Measurements from ENCODE around the gene PROX1. TPM values are rescaled to one million over a fixed set of nuclear protein-coding genes. Genes with fewer than 3 reads are reported as not detected.

The PROX1 gene
- total RNA-seq, 4 donors from 2014 or later, result 1.9 to 3.2 (median 2.5) TPM

DNA sequence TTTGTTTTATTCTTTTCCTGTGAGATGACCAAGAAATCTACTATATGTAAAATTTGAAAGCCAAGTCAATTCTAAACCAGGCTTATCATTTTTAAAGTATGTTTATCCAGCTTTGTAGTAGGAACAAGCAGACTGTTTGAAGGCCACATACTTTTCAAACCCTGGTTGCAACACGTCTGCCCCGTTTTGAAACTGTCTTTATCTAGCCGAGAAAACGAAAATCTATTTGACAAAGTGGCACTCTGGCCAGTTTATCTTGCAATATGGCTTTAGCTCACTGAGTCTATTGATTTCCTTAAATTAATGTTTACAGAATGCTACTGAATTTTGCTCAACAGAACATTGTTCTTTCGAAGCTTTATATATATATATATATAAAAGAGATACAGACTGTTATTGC is 39.7 kb downstream of the PROX1 start:
- ATAC-seq, result no peak
- Histone ChIP-seq H3K27ac (no peak overlapping the region), H3K27me3 (no peaks in the 10 kb centered on the region), H3K4me3 (no peak overlapping the region), H3K36me3 (no peaks in the 10 kb centered on the region), H3K4me1 (no peaks in the 10 kb centered on the region), H3K9me3 (no peaks in the 10 kb centered on the region)
- TF ChIP-seq POLR2A (IDR thresholded peaks at IDR 0.05), result no peak
- WGBS, 2 donors (ENCODE audit: low coverage in 1 of 2), result 53 to 67% methylated on average over 5 of the region's 5 CpGs

DNA sequence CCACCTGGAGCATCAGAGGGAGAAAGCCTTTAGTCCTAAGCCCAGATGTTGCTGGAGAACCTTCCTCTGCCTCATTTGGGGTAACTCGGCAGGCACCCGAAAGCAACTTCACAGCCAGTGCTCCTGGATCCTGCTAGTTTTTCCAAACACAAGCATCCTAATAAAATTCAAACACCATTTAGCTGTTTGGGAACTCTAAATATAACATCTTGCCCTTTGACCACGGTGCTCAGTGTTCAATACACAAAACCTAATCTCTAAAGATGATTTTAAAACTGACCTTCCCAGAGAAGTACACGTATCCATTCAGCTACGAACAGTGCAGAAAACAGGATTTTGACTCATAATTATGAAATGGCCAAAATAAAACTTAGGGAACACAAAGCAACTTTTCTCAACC is 40.3 kb downstream of the PROX1 start:
- Histone ChIP-seq H3K4me3 (no peak overlapping the region), H3K4me1 (no peaks in the 10 kb centered on the region), H3K9me3 (no peaks in the 10 kb centered on the region), H3K36me3 (no peaks in the 10 kb centered on the region), H3K27ac (no peak overlapping the region), H3K27me3 (peaks cover 4% of the 10 kb centered on the region)
- TF ChIP-seq EP300 (IDR thresholded peaks at IDR 0.05) (no peak), POLR2A (IDR thresholded peaks at IDR 0.05) (no peak), POLR2AphosphoS5 (IDR thresholded peaks at IDR 0.05) (no peak)
- TF ChIP-seq, protein P1, sequence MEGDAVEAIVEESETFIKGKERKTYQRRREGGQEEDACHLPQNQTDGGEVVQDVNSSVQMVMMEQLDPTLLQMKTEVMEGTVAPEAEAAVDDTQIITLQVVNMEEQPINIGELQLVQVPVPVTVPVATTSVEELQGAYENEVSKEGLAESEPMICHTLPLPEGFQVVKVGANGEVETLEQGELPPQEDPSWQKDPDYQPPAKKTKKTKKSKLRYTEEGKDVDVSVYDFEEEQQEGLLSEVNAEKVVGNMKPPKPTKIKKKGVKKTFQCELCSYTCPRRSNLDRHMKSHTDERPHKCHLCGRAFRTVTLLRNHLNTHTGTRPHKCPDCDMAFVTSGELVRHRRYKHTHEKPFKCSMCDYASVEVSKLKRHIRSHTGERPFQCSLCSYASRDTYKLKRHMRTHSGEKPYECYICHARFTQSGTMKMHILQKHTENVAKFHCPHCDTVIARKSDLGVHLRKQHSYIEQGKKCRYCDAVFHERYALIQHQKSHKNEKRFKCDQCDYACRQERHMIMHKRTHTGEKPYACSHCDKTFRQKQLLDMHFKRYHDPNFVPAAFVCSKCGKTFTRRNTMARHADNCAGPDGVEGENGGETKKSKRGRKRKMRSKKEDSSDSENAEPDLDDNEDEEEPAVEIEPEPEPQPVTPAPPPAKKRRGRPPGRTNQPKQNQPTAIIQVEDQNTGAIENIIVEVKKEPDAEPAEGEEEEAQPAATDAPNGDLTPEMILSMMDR (IDR thresholded peaks at IDR 0.05), result no peak
- no peak for ATAC-seq
- WGBS, 2 donors (ENCODE audit: low coverage in 1 of 2), result 62 to 82% methylated on average over 5 of the region's 5 CpGs

DNA sequence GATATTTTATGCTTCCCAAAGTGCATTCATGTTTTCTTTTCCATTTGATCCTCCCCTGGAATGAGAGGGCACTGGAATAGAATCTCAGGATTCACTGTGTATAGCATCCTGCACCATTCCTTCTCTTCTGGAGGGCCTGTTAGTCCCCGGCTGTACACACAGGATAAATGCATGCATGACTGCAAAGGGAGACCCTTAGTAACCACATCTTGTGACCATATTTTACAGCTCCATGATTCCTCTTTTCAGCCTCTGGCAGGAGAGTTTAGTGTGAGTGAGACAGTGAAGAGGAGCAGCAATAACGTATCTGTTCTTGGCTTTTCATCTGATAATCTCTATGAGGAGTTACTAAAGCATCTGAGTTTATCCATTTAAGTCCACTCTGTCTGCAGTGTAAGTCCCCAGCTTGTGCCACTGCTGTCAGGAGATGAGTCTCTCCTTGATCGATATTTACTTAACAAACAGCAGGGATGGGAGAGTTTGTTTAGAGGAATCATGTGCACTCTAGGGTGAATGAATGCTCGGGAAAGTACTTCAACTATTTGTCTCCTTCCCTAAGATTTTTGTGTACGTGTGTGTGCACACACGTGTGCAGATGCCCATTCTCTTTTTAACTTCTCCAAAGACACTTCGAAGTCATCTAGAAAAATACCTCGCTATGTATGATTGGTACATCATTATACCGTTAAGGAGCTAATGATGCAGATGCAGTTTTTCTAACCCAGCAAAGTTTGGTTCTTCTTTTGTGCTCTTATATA is 41.1 kb downstream of the PROX1 start:
- H3K27ac ChIP-seq, result no peak overlapping the region
- H3K4me3 ChIP-seq, result no peak overlapping the region
- 59 to 66% methylated on average over 9 of the region's 9 CpGs for WGBS, 2 donors (ENCODE audit: low coverage in 1 of 2)
- no peak for ATAC-seq
- TF ChIP-seq POLR2AphosphoS5 (IDR thresholded peaks at IDR 0.05), result no peak
- TF ChIP-seq EP300 (IDR thresholded peaks at IDR 0.05), result no peak
- TF ChIP-seq, protein P1 (IDR thresholded peaks at IDR 0.05), result no peak
- no peak for TF ChIP-seq POLR2A (IDR thresholded peaks at IDR 0.05)
- H3K9me3 ChIP-seq, result no peaks in the 10 kb centered on the region
- peaks cover 8% of the 10 kb centered on the region for H3K27me3 ChIP-seq
- H3K36me3 ChIP-seq, result no peaks in the 10 kb centered on the region
- no peaks in the 10 kb centered on the region for H3K4me1 ChIP-seq

DNA sequence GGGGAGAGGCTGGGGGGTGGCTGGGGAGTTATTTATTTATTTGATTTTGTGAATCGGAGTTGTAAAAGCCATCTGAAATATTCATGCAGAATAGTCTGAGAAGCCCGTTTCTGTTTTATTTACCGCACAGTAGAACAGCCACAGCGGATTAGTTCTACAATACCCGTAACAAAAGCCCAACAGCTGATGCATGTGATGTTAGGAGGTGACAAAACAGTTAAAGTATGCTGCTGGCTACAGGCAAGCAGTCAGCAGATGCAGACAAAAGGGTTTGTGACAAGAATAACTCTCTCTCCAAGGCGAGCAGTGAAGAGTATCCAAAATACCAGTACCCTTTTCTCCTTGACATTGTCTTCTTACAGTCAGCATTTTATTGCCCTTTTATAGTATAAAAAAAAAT is 42.0 kb downstream of the PROX1 start:
- H3K4me3 ChIP-seq, result no peak overlapping the region
- peaks cover 8% of the 10 kb centered on the region for H3K27me3 ChIP-seq
- H3K9me3 ChIP-seq, result no peaks in the 10 kb centered on the region
- H3K36me3 ChIP-seq, result no peaks in the 10 kb centered on the region
- TF ChIP-seq POLR2AphosphoS5 (IDR thresholded peaks at IDR 0.05) (no peak), POLR2A (IDR thresholded peaks at IDR 0.05) (no peak), EP300 (IDR thresholded peaks at IDR 0.05) (no peak)
- TF ChIP-seq, protein P1 (IDR thresholded peaks at IDR 0.05), result no peak
- no peak for ATAC-seq
- H3K4me1 ChIP-seq, result no peaks in the 10 kb centered on the region
- H3K27ac ChIP-seq, result no peak overlapping the region
- WGBS, 2 donors (ENCODE audit: low coverage in 1 of 2), result 46 to 68% methylated on average over 4 to 6 of the region's 6 CpGs

DNA sequence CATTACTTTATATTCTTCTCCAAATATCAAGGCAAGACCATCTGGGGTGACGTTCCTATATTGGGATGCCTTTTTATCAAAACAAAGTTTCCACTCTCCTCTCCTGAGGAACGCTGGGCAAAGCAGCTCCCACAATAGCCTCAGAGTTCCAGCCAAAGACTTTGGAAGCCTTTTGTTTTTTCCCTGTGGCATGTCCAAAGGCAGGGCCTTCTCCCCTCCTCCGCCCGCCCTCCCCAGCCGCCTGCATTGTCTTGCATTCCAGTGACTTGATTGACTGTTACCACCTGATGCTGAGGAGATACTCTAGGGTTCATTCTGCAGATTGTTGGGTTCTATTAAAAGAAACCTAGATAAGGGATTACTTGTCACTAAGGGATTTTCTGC is 43.5 kb downstream of the PROX1 start:
- no peak for TF ChIP-seq POLR2AphosphoS5 (IDR thresholded peaks at IDR 0.05)
- TF ChIP-seq, protein P1 (IDR thresholded peaks at IDR 0.05), result no peak
- Histone ChIP-seq H3K9me3 (no peaks in the 10 kb centered on the region), H3K4me1 (no peaks in the 10 kb centered on the region), H3K36me3 (no peaks in the 10 kb centered on the region), H3K4me3 (no peak overlapping the region), H3K27me3 (peaks cover 8% of the 10 kb centered on the region), H3K27ac (no peak overlapping the region)
- 43 to 65% methylated on average over 5 of the region's 5 CpGs for WGBS, 2 donors (ENCODE audit: low coverage in 1 of 2)
- ATAC-seq, result no peak
